Measurements from ENCODE around the gene TBC1D22A. TPM values are rescaled to one million over a fixed set of nuclear protein-coding genes. Genes with fewer than 3 reads are reported as not detected.
A peak's percentile ranks its signal among the peaks of the same experiment; 100 is the strongest.

The TBC1D22A gene
- total RNA-seq, 1 donor from 2014 or later = 18.9 TPM

DNA sequence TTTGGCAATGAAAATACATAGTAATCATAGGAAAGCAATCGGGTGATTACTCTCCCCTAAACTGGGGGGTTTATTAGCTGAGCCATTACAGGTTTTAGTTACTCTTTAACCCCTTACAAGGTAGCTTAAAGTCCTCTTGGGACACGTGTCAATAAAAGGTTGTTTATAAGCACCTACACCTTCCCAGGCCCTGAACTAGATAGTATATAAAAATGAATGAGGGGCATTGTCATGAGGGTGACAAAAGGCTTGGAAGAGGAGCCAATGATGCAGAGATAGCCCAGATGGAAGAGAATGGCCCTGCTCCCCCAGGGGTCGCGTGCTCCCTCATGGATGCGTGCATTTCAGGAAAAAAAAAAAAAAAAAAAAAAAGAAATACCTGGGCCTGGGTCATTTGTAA is 276.9 kb downstream of the TBC1D22A start:
- H3K36me3 Mint-ChIP-seq (ENCODE audit: low read depth) = no peaks in the 10 kb centered on the region
- no peak for DNase-seq (ENCODE audit: low spot score)
- no peaks in the 10 kb centered on the region for H3K9me3 Mint-ChIP-seq (ENCODE audit: low read depth)
- no peak overlapping the region for H3K27ac Mint-ChIP-seq (ENCODE audit: unreplicated experiment)
- H3K4me1 Mint-ChIP-seq (ENCODE audit: low read depth) = peaks cover 7% of the 10 kb centered on the region
- TF ChIP-seq CTCF (IDR thresholded peaks at IDR 0.05) = no peak
- no peak overlapping the region for H3K4me3 Mint-ChIP-seq (ENCODE audit: unreplicated experiment)
- H3K27me3 Mint-ChIP-seq (ENCODE audit: low read depth) = no peaks in the 10 kb centered on the region

DNA sequence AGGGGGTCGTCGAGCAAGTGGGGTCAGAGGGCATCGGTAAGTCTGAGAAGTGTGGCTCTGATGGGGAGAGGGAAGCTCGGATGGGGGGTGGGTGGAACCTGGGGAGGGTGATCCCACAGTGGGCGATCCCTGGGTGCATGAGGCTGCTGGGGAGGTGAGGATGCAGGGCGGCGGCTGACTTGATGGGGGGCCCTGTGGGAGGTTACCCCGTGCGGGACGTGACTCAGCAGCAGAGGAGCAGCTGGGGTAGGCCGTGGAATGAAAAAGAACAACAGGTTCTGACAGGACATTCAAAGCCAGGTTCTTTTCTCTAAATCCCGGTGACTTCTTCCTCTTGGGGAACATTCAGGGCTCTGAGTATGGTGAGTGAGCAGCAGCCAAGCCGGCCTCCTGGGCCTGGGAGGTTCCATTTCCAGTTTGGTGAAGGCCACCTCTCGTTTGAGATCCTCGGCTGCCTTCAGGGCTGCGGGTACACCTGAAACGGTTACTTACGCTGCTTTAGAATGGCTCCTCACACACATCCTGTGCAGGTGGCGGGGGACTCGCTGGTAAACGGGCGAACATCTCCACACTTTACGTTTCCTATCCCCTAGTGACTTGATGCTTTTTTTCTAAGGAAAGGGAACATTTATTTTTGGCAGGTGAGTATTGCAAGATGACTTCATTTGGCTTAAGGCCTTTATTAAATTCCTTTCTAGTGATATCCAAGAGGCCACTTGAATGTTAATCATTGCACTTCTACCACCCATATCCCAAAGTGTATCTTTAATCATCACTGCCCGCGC is 278.2 kb downstream of the TBC1D22A start:
- no peak for TF ChIP-seq CTCF (IDR thresholded peaks at IDR 0.05)
- H3K4me1 Mint-ChIP-seq (ENCODE audit: low read depth) = peaks cover 5% of the 10 kb centered on the region
- H3K36me3 Mint-ChIP-seq (ENCODE audit: low read depth) = no peaks in the 10 kb centered on the region
- DNase-seq (ENCODE audit: low spot score) = peak; percentile 68
- H3K4me3 Mint-ChIP-seq (ENCODE audit: unreplicated experiment) = no peak overlapping the region
- no peaks in the 10 kb centered on the region for H3K9me3 Mint-ChIP-seq (ENCODE audit: low read depth)
- no peaks in the 10 kb centered on the region for H3K27me3 Mint-ChIP-seq (ENCODE audit: low read depth)
- H3K27ac Mint-ChIP-seq (ENCODE audit: unreplicated experiment) = no peak overlapping the region

DNA sequence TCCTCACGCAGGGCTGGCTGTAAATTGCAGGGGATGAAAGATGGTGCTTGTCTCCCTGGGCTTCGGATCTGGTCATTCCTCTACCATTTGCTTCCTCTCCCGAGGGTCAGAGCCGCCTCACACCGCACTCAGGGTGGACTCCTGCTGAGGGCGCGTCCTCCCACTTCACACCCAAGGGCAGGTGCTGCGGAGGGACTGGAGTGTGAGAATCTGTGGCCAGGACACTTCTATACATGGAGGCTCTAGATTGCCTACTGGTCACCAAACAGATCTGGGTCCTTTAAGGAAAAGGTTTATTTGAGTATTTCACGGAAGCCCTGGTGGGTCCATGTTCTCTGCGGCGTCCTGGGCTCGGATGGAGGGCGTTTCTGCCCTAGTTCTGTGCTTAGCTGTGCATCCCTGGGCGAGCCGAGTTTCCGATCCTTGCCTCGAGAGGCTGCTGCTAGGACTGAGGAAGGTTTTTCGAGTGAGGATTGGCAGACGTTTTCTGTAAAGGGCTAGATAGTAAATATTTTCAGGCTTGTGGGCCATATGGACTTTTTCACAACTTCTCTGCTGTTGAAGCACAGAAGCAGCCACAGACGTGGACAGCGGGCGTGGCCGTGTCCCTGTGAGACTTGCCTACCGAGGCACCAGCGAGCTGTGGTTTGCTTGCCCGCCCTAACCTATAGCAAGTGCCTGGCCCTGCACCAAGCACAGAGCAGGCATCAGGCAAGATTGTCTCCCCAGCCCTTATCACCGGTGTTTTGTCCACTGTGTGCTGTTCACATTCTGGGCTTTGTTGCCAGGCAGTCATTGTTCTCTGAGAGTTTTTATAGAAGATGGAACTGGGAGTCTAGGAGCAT is 279.0 kb downstream of the TBC1D22A start:
- no peaks in the 10 kb centered on the region for H3K9me3 Mint-ChIP-seq (ENCODE audit: low read depth)

GRCh38 chr22:47042116-47042825 is 279.8 kb downstream of the TBC1D22A start:
- Mint-ChIP-seq H3K36me3 (ENCODE audit: low read depth) (no peaks in the 10 kb centered on the region), H3K4me1 (ENCODE audit: low read depth) (peaks cover 5% of the 10 kb centered on the region), H3K27me3 (ENCODE audit: low read depth) (no peaks in the 10 kb centered on the region), H3K27ac (ENCODE audit: unreplicated experiment) (no peak overlapping the region), H3K4me3 (ENCODE audit: unreplicated experiment) (no peak overlapping the region), H3K9me3 (ENCODE audit: low read depth) (no peaks in the 10 kb centered on the region)
- DNase-seq (ENCODE audit: low spot score) = peak; percentile 82
- no peak for TF ChIP-seq CTCF (IDR thresholded peaks at IDR 0.05)

More for the DNA sequence above, 279.0 kb downstream of the TBC1D22A start:
- Mint-ChIP-seq H3K4me3 (ENCODE audit: unreplicated experiment) (no peak overlapping the region), H3K4me1 (ENCODE audit: low read depth) (peaks cover 5% of the 10 kb centered on the region), H3K27me3 (ENCODE audit: low read depth) (no peaks in the 10 kb centered on the region), H3K27ac (ENCODE audit: unreplicated experiment) (no peak overlapping the region), H3K36me3 (ENCODE audit: low read depth) (no peaks in the 10 kb centered on the region)
- DNase-seq (ENCODE audit: low spot score) = peak; percentile 64
- TF ChIP-seq CTCF (IDR thresholded peaks at IDR 0.05) = no peak
